DND-41 (cell line): Measurements from ENCODE around the gene ANKRD13A.

ENCODE experiments used
- ATAC-seq: fragments of 200-7000 bp; cut with Tn5 transposase; 3 replicates; pipeline ENCODE4 v1.9.1; 2021; ENCODE audit warnings: low read depth; ENCODE audit not compliant: insufficient read depth
- DNase-seq: peaks from one replicate; pipeline ENCODE4 v3.0.0-alpha.2; 2020
- H2AFZ ChIP-seq: 2 replicates; pipeline ENCODE4 v1.6.0; 2012; ENCODE audit warnings: low read depth, low read length
- H3K27ac ChIP-seq: 2 replicates; pipeline ENCODE4 v1.5.1; 2012; ENCODE audit warnings: low read length, inconsistent platforms
- H3K27me3 ChIP-seq: fragments of 200-600 bp; sonication (generic); 2 replicates; pipeline ENCODE4 v1.6.0; 2012; ENCODE audit warnings: low read length, mild to moderate bottlenecking, inconsistent platforms; ENCODE audit not compliant: insufficient read depth, poor library complexity
- H3K36me3 ChIP-seq: 2 replicates; pipeline ENCODE4 v1.5.1; 2012; ENCODE audit warnings: low read length, inconsistent platforms; ENCODE audit not compliant: insufficient read depth
- H3K4me1 ChIP-seq: 2 replicates; pipeline ENCODE4 v1.5.1; 2012; ENCODE audit warnings: mild to moderate bottlenecking, low read length; ENCODE audit not compliant: insufficient read depth
- H3K4me2 ChIP-seq: 2 replicates; pipeline ENCODE4 v1.6.0; 2012; ENCODE audit warnings: mild to moderate bottlenecking, moderate library complexity, low read length, inconsistent platforms; ENCODE audit not compliant: insufficient read depth
- H3K4me3 ChIP-seq, 2 experiments: fragments of 200-600 bp in 1 of 2; shearing (Covaris generic) in 1 of 2; 2 replicates each; pipeline ENCODE4 v1.5.1; 2012 to 2016; ENCODE audit warnings: inconsistent platforms in 2 of 2, low read length in 2 of 2, mild to moderate bottlenecking in 2 of 2, low read depth in 1 of 2, moderate library complexity in 1 of 2
- H3K79me2 ChIP-seq: 2 replicates; pipeline ENCODE4 v1.6.0; 2012; ENCODE audit warnings: low read length, inconsistent platforms; ENCODE audit not compliant: insufficient read depth
- H3K9ac ChIP-seq: 2 replicates; pipeline ENCODE4 v1.6.0; 2012; ENCODE audit warnings: low read depth, mild to moderate bottlenecking, inconsistent platforms, low read length, moderate library complexity
- H3K9me3 ChIP-seq: 2 replicates; pipeline ENCODE4 v1.5.1; 2012; ENCODE audit warnings: low read length, moderate library complexity, mild to moderate bottlenecking, inconsistent platforms; ENCODE audit not compliant: insufficient read depth, severe bottlenecking
- H4K20me1 ChIP-seq: 2 replicates; pipeline ENCODE4 v1.6.0; 2012; ENCODE audit warnings: low read length; ENCODE audit not compliant: insufficient read depth
- CTCF ChIP-seq: IDR thresholded peaks from 2 replicates; pipeline ENCODE4 v1.5.1; 2012; ENCODE audit warnings: borderline replicate concordance, low read length, moderate library complexity, mild to moderate bottlenecking; ENCODE audit not compliant: poor library complexity, severe bottlenecking; ENCODE audit errors: extremely low read depth
- EZH2 ChIP-seq: IDR thresholded peaks from 3 replicates; pipeline ENCODE4 v1.6.1; 2012; ENCODE audit warnings: borderline replicate concordance, low read depth, mild to moderate bottlenecking, moderate library complexity, low read length, inconsistent platforms; ENCODE audit not compliant: severe bottlenecking

Gene ANKRD13A

DNA sequence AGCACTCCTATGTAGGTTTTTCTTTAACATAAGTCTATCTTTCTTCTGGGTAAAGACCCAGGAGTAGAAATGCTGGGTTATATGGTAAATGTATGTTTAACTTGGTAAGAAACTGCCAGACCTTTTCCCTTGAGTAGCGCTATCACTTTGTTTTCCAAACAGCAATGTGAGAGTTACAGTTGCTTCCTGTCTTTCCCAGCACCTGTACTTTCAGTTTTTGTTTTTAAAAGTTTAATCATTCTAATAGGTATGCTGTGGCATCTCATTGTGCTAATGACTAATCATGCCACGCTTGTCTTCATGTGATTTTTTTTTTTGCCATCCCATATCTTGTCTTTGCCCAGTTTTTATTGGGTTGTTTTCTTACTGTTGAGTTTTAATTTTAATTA lies 31.2 kb upstream of the ANKRD13A start:
- no peak overlapping the region for H3K9ac ChIP-seq
- no peaks in the 10 kb centered on the region for H3K4me1 ChIP-seq
- H3K27me3 ChIP-seq = no peaks in the 10 kb centered on the region
- no peaks in the 10 kb centered on the region for H4K20me1 ChIP-seq
- H3K9me3 ChIP-seq = no peaks in the 10 kb centered on the region
- H3K4me3 ChIP-seq = no peak overlapping the region
- H3K36me3 ChIP-seq = peaks cover 81% of the 10 kb centered on the region
- TF ChIP-seq EZH2 (no peak), CTCF (no peak)
- no peaks in the 10 kb centered on the region for H3K79me2 ChIP-seq
- no peak overlapping the region for H2AFZ ChIP-seq
- H3K4me2 ChIP-seq = no peak overlapping the region
- H3K27ac ChIP-seq = no peak overlapping the region
- DNase-seq = no peak
- ATAC-seq = no peak

- H3K79me2 ChIP-seq = no peaks in the 10 kb centered on the region
- peaks cover 80% of the 10 kb centered on the region for H3K36me3 ChIP-seq
- H4K20me1 ChIP-seq = no peaks in the 10 kb centered on the region
- DNase-seq (no peak), ATAC-seq (no peak)
- H3K9ac ChIP-seq = no peak overlapping the region
- no peak overlapping the region for H3K4me3 ChIP-seq
- H3K4me1 ChIP-seq = no peaks in the 10 kb centered on the region
- no peak overlapping the region for H3K4me2 ChIP-seq
- H2AFZ ChIP-seq = no peak overlapping the region
- H3K27me3 ChIP-seq = no peaks in the 10 kb centered on the region
- no peak overlapping the region for H3K27ac ChIP-seq
- no peaks in the 10 kb centered on the region for H3K9me3 ChIP-seq
- no peak for TF ChIP-seq CTCF
Measured at GRCh38 chr12:109968801-109969200, 30.4 kb upstream of the ANKRD13A start.

DNA sequence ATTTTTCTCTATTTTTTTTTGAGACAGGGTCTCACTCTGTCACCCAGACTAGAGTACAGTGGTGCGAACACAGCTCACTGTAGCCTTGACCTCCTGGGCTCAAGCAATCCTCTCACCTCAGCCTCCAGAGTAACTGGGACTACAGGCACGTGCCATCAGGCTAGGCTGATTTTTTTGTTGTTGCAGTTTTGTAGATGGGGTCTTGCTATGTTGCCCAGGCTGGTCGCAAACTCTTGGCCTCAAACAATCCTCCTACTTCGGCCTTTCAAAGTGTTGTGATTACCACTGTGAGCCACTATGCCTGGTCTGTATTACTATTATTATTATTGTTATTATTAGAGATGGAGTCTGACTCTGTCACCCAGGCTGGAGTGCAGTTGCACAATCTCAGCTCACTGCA lies 26.4 kb upstream of the ANKRD13A start:
- no peak for ATAC-seq
- Histone ChIP-seq H3K27me3 (no peaks in the 10 kb centered on the region), H3K36me3 (peaks cover 78% of the 10 kb centered on the region), H3K9me3 (no peaks in the 10 kb centered on the region), H3K9ac (no peak overlapping the region), H3K79me2 (no peaks in the 10 kb centered on the region), H2AFZ (no peak overlapping the region), H3K4me1 (no peaks in the 10 kb centered on the region), H3K4me3 (no peak overlapping the region), H3K27ac (no peak overlapping the region), H3K4me2 (no peak overlapping the region), H4K20me1 (no peaks in the 10 kb centered on the region)
- TF ChIP-seq CTCF (no peak), EZH2 (no peak)
- DNase-seq = no peak

DNA sequence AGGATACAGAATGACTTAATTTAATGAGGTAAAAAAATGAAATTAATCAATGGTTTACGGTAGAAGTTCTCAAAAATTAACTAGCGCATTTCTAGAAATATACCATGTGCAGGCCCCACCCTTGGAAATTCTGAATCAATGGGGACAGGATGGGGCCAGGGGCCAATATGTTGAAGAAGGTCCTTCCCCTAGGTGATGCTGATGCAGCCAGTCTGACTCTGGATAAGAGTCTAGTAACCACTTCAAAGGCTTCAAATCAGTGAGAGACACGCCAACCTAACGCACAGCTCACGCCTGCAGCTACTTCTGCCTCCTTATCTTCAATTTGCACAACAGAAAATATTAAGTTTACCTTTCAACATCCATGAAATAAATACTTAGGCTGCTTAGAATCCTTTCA lies 17.9 kb upstream of the ANKRD13A start:
- H3K79me2 ChIP-seq = no peaks in the 10 kb centered on the region
- H4K20me1 ChIP-seq = no peaks in the 10 kb centered on the region
- H3K4me3 ChIP-seq = no peak overlapping the region
- H3K27me3 ChIP-seq = no peaks in the 10 kb centered on the region
- H3K4me1 ChIP-seq = no peaks in the 10 kb centered on the region
- peak; percentile 64; the same call in 1 of the 3 replicates for ATAC-seq
- H3K4me2 ChIP-seq = no peak overlapping the region
- peaks cover 94% of the 10 kb centered on the region for H3K36me3 ChIP-seq
- H3K9ac ChIP-seq = no peak overlapping the region
- H3K9me3 ChIP-seq = no peaks in the 10 kb centered on the region
- no peak overlapping the region for H3K27ac ChIP-seq
- TF ChIP-seq CTCF = no peak
- TF ChIP-seq EZH2 = no peak
- H2AFZ ChIP-seq = no peak overlapping the region
- no peak for DNase-seq
